Measurements from ENCODE around the gene TACO1.

DNA sequence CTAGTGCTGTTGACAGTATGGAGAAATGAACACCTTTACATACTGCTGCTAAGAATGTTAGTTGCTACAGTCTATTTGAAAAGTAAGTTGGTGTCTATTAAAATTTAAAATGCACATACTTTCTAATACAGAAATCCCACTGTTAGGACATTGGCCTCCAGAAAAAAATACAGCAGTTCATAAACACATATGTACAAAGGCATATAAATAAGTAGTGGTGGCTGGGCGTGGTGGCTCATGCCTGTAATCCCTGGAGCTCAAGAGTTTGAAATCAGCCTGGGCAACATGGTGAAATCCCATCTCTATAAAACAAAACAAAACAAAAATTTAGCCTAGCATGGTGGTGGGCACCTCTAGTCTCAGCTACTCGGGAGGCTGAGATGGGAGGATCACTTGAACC, 37.4 kb upstream of the TACO1 start:
- TF ChIP-seq, protein P1, sequence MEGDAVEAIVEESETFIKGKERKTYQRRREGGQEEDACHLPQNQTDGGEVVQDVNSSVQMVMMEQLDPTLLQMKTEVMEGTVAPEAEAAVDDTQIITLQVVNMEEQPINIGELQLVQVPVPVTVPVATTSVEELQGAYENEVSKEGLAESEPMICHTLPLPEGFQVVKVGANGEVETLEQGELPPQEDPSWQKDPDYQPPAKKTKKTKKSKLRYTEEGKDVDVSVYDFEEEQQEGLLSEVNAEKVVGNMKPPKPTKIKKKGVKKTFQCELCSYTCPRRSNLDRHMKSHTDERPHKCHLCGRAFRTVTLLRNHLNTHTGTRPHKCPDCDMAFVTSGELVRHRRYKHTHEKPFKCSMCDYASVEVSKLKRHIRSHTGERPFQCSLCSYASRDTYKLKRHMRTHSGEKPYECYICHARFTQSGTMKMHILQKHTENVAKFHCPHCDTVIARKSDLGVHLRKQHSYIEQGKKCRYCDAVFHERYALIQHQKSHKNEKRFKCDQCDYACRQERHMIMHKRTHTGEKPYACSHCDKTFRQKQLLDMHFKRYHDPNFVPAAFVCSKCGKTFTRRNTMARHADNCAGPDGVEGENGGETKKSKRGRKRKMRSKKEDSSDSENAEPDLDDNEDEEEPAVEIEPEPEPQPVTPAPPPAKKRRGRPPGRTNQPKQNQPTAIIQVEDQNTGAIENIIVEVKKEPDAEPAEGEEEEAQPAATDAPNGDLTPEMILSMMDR (IDR thresholded peaks at IDR 0.05): no peak
- TF ChIP-seq POLR2A (IDR thresholded peaks at IDR 0.05) (no peak), POLR2AphosphoS5 (IDR thresholded peaks at IDR 0.05; ENCODE audit: insufficient read depth in 1 of 2, low read depth in 1 of 2) (no peak)
